HEK293 (cell line): ENCODE measurements around the gene FAM20B.

Source experiments
- CTCF ChIA-PET: fragments of 350-600 bp; formaldehyde crosslinking; extraction: SDS; loops from one replicate; lab custom pipeline; 2021; ENCODE audit warnings: antibody characterized with exemption; lab: Yijun Ruan, JAX
- POLR2A ChIA-PET: fragments of 300-600 bp; formaldehyde crosslinking; extraction: SDS; loops from one replicate; lab custom pipeline; 2020; ENCODE audit warnings: antibody characterized with exemption, inconsistent platforms; lab: Yijun Ruan, JAX
- H3K27ac ChIP-seq: fragments of 200-500 bp; sonication (Bioruptor generic); 2 replicates; pipeline ENCODE4 v1.5.1; 2014; ENCODE audit warnings: low read depth, low read length, control low read depth, inconsistent platforms; ENCODE audit errors: extremely low read depth
- H3K36me3 ChIP-seq, 2 experiments: fragments of 200-500 bp in 1 of 2; sonication (Bioruptor generic) in 1 of 2; 1 replicate in 1 of 2; 2 replicates in 1 of 2; pipeline ENCODE4 v1.5.1; 2014 to 2017; ENCODE audit warnings: inconsistent platforms in 2 of 2, low read length in 2 of 2; ENCODE audit not compliant: control insufficient read depth in 2 of 2, insufficient read depth in 1 of 2
- H3K4me1 ChIP-seq: fragments of 200-500 bp; sonication (Bioruptor generic); 2 replicates; pipeline ENCODE4 v1.5.1; 2014; ENCODE audit warnings: mild to moderate bottlenecking, low read length, inconsistent platforms; ENCODE audit not compliant: control insufficient read depth, insufficient read depth
- H3K4me3 ChIP-seq: 2 replicates; pipeline ENCODE4 v1.5.1; 2011; ENCODE audit warnings: low read depth, mild to moderate bottlenecking, control low read depth, low read length, moderate library complexity
- H3K9me3 ChIP-seq: fragments of 200-500 bp; sonication (Bioruptor generic); 2 replicates; pipeline ENCODE4 v1.5.1; 2014; ENCODE audit warnings: low read depth, low read length, inconsistent platforms; ENCODE audit not compliant: control insufficient read depth, insufficient read depth
- BCL11A ChIP-seq: fragments of 450-650 bp; formaldehyde crosslinking; IDR thresholded peaks from 2 replicates; pipeline ENCODE4 v1.5.1; 2016; ENCODE audit warnings: low read depth, missing biosample characterization, missing genetic modification characterization
- CTCF ChIP-seq: fragments of 450-650 bp; formaldehyde crosslinking; IDR thresholded peaks from 2 replicates; pipeline ENCODE4 v1.5.1; 2016; ENCODE audit warnings: missing biosample characterization, missing genetic modification characterization
- GLI4 ChIP-seq: fragments of 450-650 bp; formaldehyde crosslinking; IDR thresholded peaks from 2 replicates; pipeline ENCODE4 v1.5.1; 2016; ENCODE audit warnings: missing biosample characterization, missing genetic modification characterization
- GLIS2 ChIP-seq: fragments of 450-650 bp; formaldehyde crosslinking; IDR thresholded peaks from 2 replicates; pipeline ENCODE4 v1.5.1; 2016; ENCODE audit warnings: missing biosample characterization, missing genetic modification characterization
- HOXA7 ChIP-seq: sonication (generic); formaldehyde crosslinking; IDR thresholded peaks from 2 replicates; pipeline ENCODE4 v1.8.1; 2022; ENCODE audit warnings: missing genetic modification reagents, borderline replicate concordance
- KLF1 ChIP-seq: fragments of 450-650 bp; formaldehyde crosslinking; IDR thresholded peaks from 2 replicates; pipeline ENCODE4 v1.5.1; 2016; ENCODE audit warnings: missing biosample characterization, missing genetic modification characterization
- KLF16 ChIP-seq: fragments of 450-650 bp; formaldehyde crosslinking; IDR thresholded peaks from 2 replicates; pipeline ENCODE4 v1.5.1; 2017; ENCODE audit warnings: missing biosample characterization, missing genetic modification characterization
- PRDM10 ChIP-seq: fragments of 450-650 bp; formaldehyde crosslinking; IDR thresholded peaks from 2 replicates; pipeline ENCODE4 v1.5.1; 2016; ENCODE audit warnings: missing biosample characterization, missing genetic modification characterization
- PRDM4 ChIP-seq: fragments of 450-650 bp; formaldehyde crosslinking; IDR thresholded peaks from 2 replicates; pipeline ENCODE4 v1.5.1; 2017; ENCODE audit warnings: missing biosample characterization, missing genetic modification characterization
- TRIM28 ChIP-seq: IDR thresholded peaks from 2 replicates; pipeline ENCODE4 v1.6.1; 2011; ENCODE audit warnings: low read length, control low read depth, borderline replicate concordance
- ZBTB17 ChIP-seq: fragments of 450-650 bp; formaldehyde crosslinking; IDR thresholded peaks from 2 replicates; pipeline ENCODE4 v1.5.1; 2016; ENCODE audit warnings: missing biosample characterization, missing genetic modification characterization
- ZBTB48 ChIP-seq: fragments of 450-650 bp; formaldehyde crosslinking; IDR thresholded peaks from 2 replicates; pipeline ENCODE4 v1.5.1; 2016; ENCODE audit warnings: missing biosample characterization, missing genetic modification characterization
- ZBTB8A ChIP-seq: fragments of 450-650 bp; formaldehyde crosslinking; IDR thresholded peaks from 2 replicates; pipeline ENCODE4 v1.5.1; 2016; ENCODE audit warnings: missing biosample characterization, missing genetic modification characterization
- ZEB2 ChIP-seq: fragments of 450-650 bp; formaldehyde crosslinking; IDR thresholded peaks from 2 replicates; pipeline ENCODE4 v1.5.1; 2016; ENCODE audit warnings: missing biosample characterization, missing genetic modification characterization
- ZIC2 ChIP-seq: fragments of 450-650 bp; formaldehyde crosslinking; IDR thresholded peaks from 2 replicates; pipeline ENCODE4 v1.5.1; 2016; ENCODE audit warnings: missing biosample characterization, missing genetic modification characterization
- ZNF341 ChIP-seq: fragments of 450-650 bp; formaldehyde crosslinking; IDR thresholded peaks from 2 replicates; pipeline ENCODE4; 2016; ENCODE audit warnings: low read depth, missing biosample characterization, missing genetic modification characterization
- ZNF350 ChIP-seq: fragments of 450-650 bp; formaldehyde crosslinking; IDR thresholded peaks from 2 replicates; pipeline ENCODE4 v1.5.0; 2017; ENCODE audit warnings: missing biosample characterization, mild to moderate bottlenecking, missing genetic modification characterization
- ZNF391 ChIP-seq: fragments of 450-650 bp; formaldehyde crosslinking; IDR thresholded peaks from 2 replicates; pipeline ENCODE4 v1.5.1; 2016; ENCODE audit warnings: low read depth, missing biosample characterization, missing genetic modification characterization, borderline replicate concordance
- ZNF394 ChIP-seq: fragments of 450-650 bp; formaldehyde crosslinking; IDR thresholded peaks from 2 replicates; pipeline ENCODE4 v1.5.1; 2016; ENCODE audit warnings: missing biosample characterization, missing genetic modification characterization, mild to moderate bottlenecking, moderate library complexity, borderline replicate concordance
- ZNF529 ChIP-seq: fragments of 450-650 bp; formaldehyde crosslinking; IDR thresholded peaks from 2 replicates; pipeline ENCODE4 v1.5.1; 2017; ENCODE audit warnings: missing genetic modification characterization, missing biosample characterization; ENCODE audit not compliant: insufficient replicate concordance
- ZNF600 ChIP-seq: fragments of 450-650 bp; formaldehyde crosslinking; IDR thresholded peaks from 2 replicates; pipeline ENCODE4 v1.5.1; 2016; ENCODE audit warnings: missing biosample characterization, missing genetic modification characterization
- ZNF623 ChIP-seq: fragments of 450-650 bp; formaldehyde crosslinking; IDR thresholded peaks from 2 replicates; pipeline ENCODE4 v1.5.1; 2016; ENCODE audit warnings: missing biosample characterization, missing genetic modification characterization
- ZNF664 ChIP-seq: fragments of 450-650 bp; formaldehyde crosslinking; IDR thresholded peaks from 2 replicates; pipeline ENCODE4 v1.5.1; 2016; ENCODE audit warnings: missing biosample characterization, missing genetic modification characterization
- ZNF704 ChIP-seq: fragments of 450-650 bp; formaldehyde crosslinking; IDR thresholded peaks from 2 replicates; pipeline ENCODE4 v1.5.1; 2016; ENCODE audit warnings: missing biosample characterization, missing genetic modification characterization
- ZNF76 ChIP-seq: fragments of 450-650 bp; formaldehyde crosslinking; IDR thresholded peaks from 2 replicates; pipeline ENCODE4; 2016; ENCODE audit warnings: low read depth, missing biosample characterization, missing genetic modification characterization, borderline replicate concordance
- ZSCAN16 ChIP-seq: fragments of 450-650 bp; formaldehyde crosslinking; IDR thresholded peaks from 2 replicates; pipeline ENCODE4 v1.5.1; 2016; ENCODE audit warnings: missing biosample characterization, missing genetic modification characterization

The FAM20B gene

GRCh38 chr1:179082333-179082998, 56.8 kb downstream of the FAM20B start (continued):
- no peak for TF ChIP-seq ZNF704 (tag by site-specific recombination)
- TF ChIP-seq GLIS2 (tag by site-specific recombination): peak; percentile 71
- TF ChIP-seq ZNF529 (tag by site-specific recombination): no peak
- TF ChIP-seq ZNF623 (tag by site-specific recombination): no peak
- TF ChIP-seq KLF1: peak; percentile 67; the same call in 1 of the 2 replicates
- TF ChIP-seq ZNF76 (tag by site-specific recombination): 0 out of 2 replicates have a peak, but pooled peaks have one; percentile 1
- TF ChIP-seq ZBTB8A (tag by site-specific recombination): 0 out of 2 replicates have a peak, but pooled peaks have one; percentile 64
- TF ChIP-seq ZBTB17 (tag by site-specific recombination): 0 out of 2 replicates have a peak, but pooled peaks have one; percentile 71
- no peak for TF ChIP-seq ZIC2 (tag by site-specific recombination)
- TF ChIP-seq GLI4: 0 out of 2 replicates have a peak, but pooled peaks have one; percentile 14
- 0 out of 2 replicates have a peak, but pooled peaks have one; percentile 28 for TF ChIP-seq ZSCAN16 (tag by site-specific recombination)
- TF ChIP-seq PRDM4 (tag by site-specific recombination): no peak
- peak; percentile 6; the same call in 1 of the 2 replicates for TF ChIP-seq ZNF600 (tag by site-specific recombination)
- TF ChIP-seq ZNF391: no peak
- TF ChIP-seq TRIM28: peak; percentile 2; the same call in 1 of the 2 replicates
- 0 out of 2 replicates have a peak, but pooled peaks have one; percentile 11 for TF ChIP-seq CTCF (tag by site-specific recombination)
- TF ChIP-seq ZEB2: no peak; the same call in 1 of the 2 replicates
- 0 out of 2 replicates have a peak, but pooled peaks have one; percentile 18 for TF ChIP-seq KLF16 (tag by site-specific recombination)

- Histone ChIP-seq H3K4me1 (no peaks in the 10 kb centered on the region), H3K36me3 (peaks cover 0 to 29% of the 10 kb centered on the region in 2 experiments; a peak in 2 of 3 replicates), H3K9me3 (no peaks in the 10 kb centered on the region), H3K27ac (no peak overlapping the region), H3K4me3 (peak overlapping the region; percentile 91)
- POLR2A ChIA-PET: interaction anchor here (0.6 to 2.1 kb wide), 2 partner anchors 9 to 56 kb away, joined by 4 to 15 read pairs; no protein-coding TSS in a partner anchor
- CTCF ChIA-PET: interaction anchor here (0.5 to 1.5 kb wide), 7 partner anchors 16 to 541 kb away, joined by 3 to 5 read pairs (median 3); no protein-coding TSS in a partner anchor
- TF ChIP-seq HOXA7 (CRISPR knock-in tag): no peak
- no peak for TF ChIP-seq ZNF664
- peak; percentile 73 for TF ChIP-seq PRDM10 (tag by site-specific recombination)
- TF ChIP-seq ZBTB17 (tag by site-specific recombination): peak; percentile 30
- 0 out of 2 replicates have a peak, but pooled peaks have one; percentile 12 for TF ChIP-seq ZNF394 (tag by site-specific recombination)
- peak; percentile 91; the same call in 1 of the 2 replicates for TF ChIP-seq ZBTB48
- TF ChIP-seq ZNF350 (tag by site-specific recombination): no peak
- no peak for TF ChIP-seq BCL11A (tag by site-specific recombination)
- TF ChIP-seq ZNF341 (tag by site-specific recombination): 0 out of 2 replicates have a peak, but pooled peaks have one; percentile 17
Measured at GRCh38 chr1:179082999-179083335, 57.3 kb downstream of the FAM20B start.
